GM19452 (cell line): ENCODE results near the gene RSPH10B2.
A peak's percentile ranks its signal among the peaks of the same experiment; 100 is the strongest.
"Not testable (repeated sequence)": the region's sequence is repeated elsewhere in the genome, so short reads cannot be mapped to it uniquely, and the experiment has no call there.

Experiments
- ATAC-seq: cut with Tn5 transposase; IDR thresholded peaks from one replicate; pipeline ENCODE4 v1.9.1; 2021; ENCODE audit not compliant: unreplicated experiment

RSPH10B2 gene

GRCh38 chr7:6753964-6754363 lies at the start of gene RSPH10B2:
TSS of gene RSPH10B2 (plus strand) at chr7:6754103. CDS start at chr7:6757678, 3,575 bp downstream.
- not testable (repeated sequence) for ATAC-seq

GRCh38 chr7:6705959-6706665 lies 47.8 kb upstream of the RSPH10B2 start:
- peak; percentile 29 for ATAC-seq

- peak; percentile 93 for ATAC-seq
Observed at GRCh38 chr7:6706666-6707407, 47.1 kb upstream of the RSPH10B2 start, which contains the start of gene ZNF12. TSS of gene ZNF12 (minus strand) at chr7:6706947. CDS start at chr7:6705173, 1,774 bp downstream.

GRCh38 chr7:6708304-6708703 lies 45.6 kb upstream of the RSPH10B2 start:
- ATAC-seq, result no peak

- ATAC-seq, result no peak
Observed at GRCh38 chr7:6709808-6710207, 44.1 kb upstream of the RSPH10B2 start.

GRCh38 chr7:6714360-6714759 lies 39.5 kb upstream of the RSPH10B2 start:
- no peak for ATAC-seq

GRCh38 chr7:6715898-6716297 lies 38.0 kb upstream of the RSPH10B2 start:
- ATAC-seq, result not testable (repeated sequence)

- no peak for ATAC-seq
Observed at GRCh38 chr7:6718124-6718523, 35.8 kb upstream of the RSPH10B2 start.

GRCh38 chr7:6724351-6724750 lies 29.6 kb upstream of the RSPH10B2 start:
- ATAC-seq, result not testable (repeated sequence)

- peak; percentile 64 for ATAC-seq
Observed at GRCh38 chr7:6725003-6725402, 28.9 kb upstream of the RSPH10B2 start.

- not testable (repeated sequence) for ATAC-seq
Observed at GRCh38 chr7:6726341-6726740, 27.6 kb upstream of the RSPH10B2 start.

GRCh38 chr7:6727663-6728062 lies 26.2 kb upstream of the RSPH10B2 start:
- no peak for ATAC-seq

GRCh38 chr7:6728893-6729491 lies 24.9 kb upstream of the RSPH10B2 start:
- ATAC-seq, result not testable (repeated sequence)

- ATAC-seq, result peak; percentile 91
Observed at GRCh38 chr7:6729492-6730342, 24.2 kb upstream of the RSPH10B2 start.

GRCh38 chr7:6730343-6730633 lies 23.6 kb upstream of the RSPH10B2 start:
- ATAC-seq, result no peak

GRCh38 chr7:6738415-6738814 lies 15.5 kb upstream of the RSPH10B2 start:
- not testable (repeated sequence) for ATAC-seq

- ATAC-seq, result not testable (repeated sequence)
Observed at GRCh38 chr7:6744410-6745100, 9.3 kb upstream of the RSPH10B2 start.

GRCh38 chr7:6749335-6749734 lies 4.6 kb upstream of the RSPH10B2 start:
- not testable (repeated sequence) for ATAC-seq

GRCh38 chr7:6750173-6750572 lies 3.7 kb upstream of the RSPH10B2 start:
- ATAC-seq, result not testable (repeated sequence)

- not testable (repeated sequence) for ATAC-seq
Observed at GRCh38 chr7:6761186-6761585, 7.3 kb downstream of the RSPH10B2 start.
